Urinary bladder (tissue), 4 donors: ENCODE data around the gene BMPER. TPM values are rescaled to one million over a fixed set of nuclear protein-coding genes. Genes with fewer than 3 reads are reported as not detected.

ENCODE experiments used
- DNase-seq: peaks from one replicate; pipeline ENCODE4 v3.0.0-alpha.2; 2015; ENCODE audit errors: extremely low spot score
- H3K27ac ChIP-seq: one replicate; pipeline ENCODE4 v1.5.1; 2013; ENCODE audit warnings: low read depth, mild to moderate bottlenecking, moderate library complexity
- H3K36me3 ChIP-seq: one replicate; pipeline ENCODE4 v1.6.1; 2013; ENCODE audit warnings: mild to moderate bottlenecking, moderate library complexity; ENCODE audit not compliant: insufficient read depth
- H3K4me1 ChIP-seq: one replicate; pipeline ENCODE4 v1.6.1; 2013; ENCODE audit warnings: mild to moderate bottlenecking, moderate library complexity; ENCODE audit not compliant: insufficient read depth
- H3K4me3 ChIP-seq: one replicate; pipeline ENCODE4 v1.5.1; 2013; ENCODE audit warnings: low read depth, low read length
- WGBS: extraction: QIAGEN DNeasy Blood & Tissue Kit; methylation state at CpG from one replicate; pipeline ENCODE4 v1.1.7; 2013; 5-methylcytosine and 5-hydroxymethylcytosine counted together
- polyA plus RNA-seq: library from polyadenylated mRNA; stranded (reverse); fragments of 200-250 nt; gene quantifications from one replicate; pipeline ENCODE4 v1.2.3, GENCODE V29; 2013
- total RNA-seq: library from RNA; depleted of rRNA; stranded (reverse); fragments of >200 nt; gene quantifications from one replicate; pipeline ENCODE4 v1.2.3, GENCODE V29; 2014
- donor health status: healthy with polysubstance abuse.
- donor health status: healthy.

The BMPER gene
- total and polyA plus RNA-seq, 2 donors, result 3.5 to 18.9 TPM

- Histone ChIP-seq H3K4me1 (no peaks in the 10 kb centered on the region), H3K27ac (no peak overlapping the region), H3K4me3 (no peak overlapping the region), H3K36me3 (no peaks in the 10 kb centered on the region)
- DNase-seq, result no peak
- WGBS, result 85% methylated on average over 4 of the region's 4 CpGs
Observed at GRCh38 chr7:33902746-33903145, 2.6 kb upstream of the BMPER start.

GRCh38 chr7:33903791-33904680, 1.3 kb upstream of the BMPER start:
- Histone ChIP-seq H3K4me3 (peak overlapping the region; percentile 61), H3K4me1 (no peaks in the 10 kb centered on the region), H3K27ac (peak overlapping the region; percentile 2), H3K36me3 (no peaks in the 10 kb centered on the region)
- 5% methylated on average over 56 of the region's 56 CpGs for WGBS
- no peak for DNase-seq

GRCh38 chr7:33904681-33905388, 504 bp upstream of the BMPER start:
- under 1% methylated on average over 65 of the region's 65 CpGs for WGBS
- H3K4me3 ChIP-seq, result peak overlapping the region; percentile 61
- H3K36me3 ChIP-seq, result no peaks in the 10 kb centered on the region
- peak overlapping the region; percentile 74 for H3K27ac ChIP-seq
- no peak for DNase-seq
- H3K4me1 ChIP-seq, result no peaks in the 10 kb centered on the region

- DNase-seq, result no peak
- Histone ChIP-seq H3K36me3 (no peaks in the 10 kb centered on the region), H3K27ac (no peak overlapping the region), H3K4me1 (no peaks in the 10 kb centered on the region), H3K4me3 (no peak overlapping the region)
Observed at GRCh38 chr7:33906697-33907096, 1.4 kb downstream of the BMPER start.

GRCh38 chr7:33907625-33908024, 2.3 kb downstream of the BMPER start:
- Histone ChIP-seq H3K36me3 (no peaks in the 10 kb centered on the region), H3K4me1 (no peaks in the 10 kb centered on the region), H3K27ac (no peak overlapping the region), H3K4me3 (no peak overlapping the region)
- WGBS, result 93% methylated on average over 5 of the region's 5 CpGs
- no peak for DNase-seq

GRCh38 chr7:33909318-33909717, 4.0 kb downstream of the BMPER start:
- WGBS, result 90% methylated on average over 5 of the region's 5 CpGs
- Histone ChIP-seq H3K36me3 (no peaks in the 10 kb centered on the region), H3K27ac (no peak overlapping the region), H3K4me1 (no peaks in the 10 kb centered on the region), H3K4me3 (no peak overlapping the region)
- DNase-seq, result no peak

- no peak for DNase-seq
- Histone ChIP-seq H3K4me3 (no peak overlapping the region), H3K27ac (no peak overlapping the region), H3K36me3 (no peaks in the 10 kb centered on the region), H3K4me1 (no peaks in the 10 kb centered on the region)
- WGBS, result 81% methylated on average over 2 of the region's 2 CpGs
Observed at GRCh38 chr7:33909755-33910154, 4.4 kb downstream of the BMPER start.

GRCh38 chr7:33910756-33911155, 5.4 kb downstream of the BMPER start:
- DNase-seq, result no peak
- Histone ChIP-seq H3K27ac (no peak overlapping the region), H3K36me3 (no peaks in the 10 kb centered on the region), H3K4me1 (no peaks in the 10 kb centered on the region), H3K4me3 (no peak overlapping the region)
- WGBS, result 77% methylated on average over 2 of the region's 2 CpGs

GRCh38 chr7:33916357-33917081, 11.2 kb downstream of the BMPER start:
- Histone ChIP-seq H3K27ac (no peak overlapping the region), H3K4me1 (no peaks in the 10 kb centered on the region), H3K4me3 (no peak overlapping the region), H3K36me3 (no peaks in the 10 kb centered on the region)
- no peak for DNase-seq
- WGBS, result 85% methylated on average over 5 of the region's 5 CpGs

GRCh38 chr7:33917661-33918060, 12.3 kb downstream of the BMPER start:
- Histone ChIP-seq H3K4me3 (no peak overlapping the region), H3K36me3 (no peaks in the 10 kb centered on the region), H3K27ac (no peak overlapping the region), H3K4me1 (no peaks in the 10 kb centered on the region)
- WGBS, result 84% methylated on average over 3 of the region's 3 CpGs
- no peak for DNase-seq

- no peak overlapping the region for H3K4me3 ChIP-seq
- no peaks in the 10 kb centered on the region for H3K36me3 ChIP-seq
- WGBS, result 83% methylated on average over 3 of the region's 3 CpGs
- DNase-seq, result no peak
- no peaks in the 10 kb centered on the region for H3K4me1 ChIP-seq
- H3K27ac ChIP-seq, result no peak overlapping the region
Observed at GRCh38 chr7:33918438-33919143, 13.3 kb downstream of the BMPER start.

- DNase-seq, result no peak
- Histone ChIP-seq H3K4me3 (no peak overlapping the region), H3K27ac (no peak overlapping the region), H3K4me1 (no peaks in the 10 kb centered on the region), H3K36me3 (no peaks in the 10 kb centered on the region)
Observed at GRCh38 chr7:33919449-33919848, 14.1 kb downstream of the BMPER start.

- H3K27ac ChIP-seq, result peak overlapping the region; percentile 63
- H3K4me1 ChIP-seq, result no peaks in the 10 kb centered on the region
- H3K4me3 ChIP-seq, result no peak overlapping the region
- DNase-seq, result no peak
- 58% methylated on average over 17 of the region's 17 CpGs for WGBS
- no peaks in the 10 kb centered on the region for H3K36me3 ChIP-seq
Observed at GRCh38 chr7:33921216-33921938, 16.0 kb downstream of the BMPER start.
